Measurements from ENCODE around the gene RPL35A. TPM values are rescaled to one million over a fixed set of nuclear protein-coding genes. Genes with fewer than 3 reads are reported as not detected.
"Not testable (repeated sequence)": the region's sequence is repeated elsewhere in the genome, so short reads cannot be mapped to it uniquely, and the experiment has no call there.

RPL35A gene
- total RNA-seq, 1 donor from 2014 or later: 842 TPM

DNA sequence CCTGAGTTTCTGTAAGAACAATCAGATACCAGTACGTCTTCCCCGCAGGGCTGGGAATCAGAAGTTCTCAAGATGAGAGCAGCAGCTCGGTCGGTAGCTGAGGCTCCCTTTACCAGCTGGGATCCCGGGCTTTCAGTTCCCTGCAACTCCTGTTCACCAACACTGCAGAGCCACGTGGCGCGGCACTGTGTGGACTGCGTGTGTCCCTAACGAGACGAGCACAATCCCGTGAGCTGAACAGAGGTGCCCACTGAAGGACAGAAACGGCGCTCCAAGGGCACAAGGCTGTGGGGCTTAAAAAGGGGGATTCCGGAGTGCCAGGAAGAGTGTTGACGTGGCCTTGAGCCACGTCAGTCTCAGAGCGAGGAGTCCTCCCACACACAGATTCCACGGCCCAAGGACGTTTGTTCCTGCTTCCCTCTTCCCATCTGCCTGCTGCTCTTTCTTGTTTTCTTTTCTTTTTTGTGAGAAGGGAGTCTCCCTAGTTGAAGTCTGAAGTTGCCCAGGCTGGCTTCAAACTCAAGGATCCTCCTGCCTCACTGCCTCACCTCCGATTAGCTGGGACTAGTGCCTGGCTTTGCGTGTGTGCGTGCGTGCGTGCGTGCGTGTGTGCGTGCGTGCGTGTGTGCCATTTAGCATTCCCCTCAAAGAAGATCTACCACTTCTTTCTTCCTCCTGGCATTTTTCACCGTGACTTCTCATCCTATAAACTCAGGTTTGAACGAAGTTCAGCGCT is 37.1 kb upstream of the RPL35A start:
- no peak for DNase-seq (ENCODE audit: low read depth)
- no peak overlapping the region for H3K4me3 ChIP-seq (ENCODE audit: low read depth, low read length)
- TF ChIP-seq, protein P1, sequence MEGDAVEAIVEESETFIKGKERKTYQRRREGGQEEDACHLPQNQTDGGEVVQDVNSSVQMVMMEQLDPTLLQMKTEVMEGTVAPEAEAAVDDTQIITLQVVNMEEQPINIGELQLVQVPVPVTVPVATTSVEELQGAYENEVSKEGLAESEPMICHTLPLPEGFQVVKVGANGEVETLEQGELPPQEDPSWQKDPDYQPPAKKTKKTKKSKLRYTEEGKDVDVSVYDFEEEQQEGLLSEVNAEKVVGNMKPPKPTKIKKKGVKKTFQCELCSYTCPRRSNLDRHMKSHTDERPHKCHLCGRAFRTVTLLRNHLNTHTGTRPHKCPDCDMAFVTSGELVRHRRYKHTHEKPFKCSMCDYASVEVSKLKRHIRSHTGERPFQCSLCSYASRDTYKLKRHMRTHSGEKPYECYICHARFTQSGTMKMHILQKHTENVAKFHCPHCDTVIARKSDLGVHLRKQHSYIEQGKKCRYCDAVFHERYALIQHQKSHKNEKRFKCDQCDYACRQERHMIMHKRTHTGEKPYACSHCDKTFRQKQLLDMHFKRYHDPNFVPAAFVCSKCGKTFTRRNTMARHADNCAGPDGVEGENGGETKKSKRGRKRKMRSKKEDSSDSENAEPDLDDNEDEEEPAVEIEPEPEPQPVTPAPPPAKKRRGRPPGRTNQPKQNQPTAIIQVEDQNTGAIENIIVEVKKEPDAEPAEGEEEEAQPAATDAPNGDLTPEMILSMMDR (conservative IDR thresholded peaks at IDR 0.05; ENCODE audit: low read depth, low read length): no peak

DNA sequence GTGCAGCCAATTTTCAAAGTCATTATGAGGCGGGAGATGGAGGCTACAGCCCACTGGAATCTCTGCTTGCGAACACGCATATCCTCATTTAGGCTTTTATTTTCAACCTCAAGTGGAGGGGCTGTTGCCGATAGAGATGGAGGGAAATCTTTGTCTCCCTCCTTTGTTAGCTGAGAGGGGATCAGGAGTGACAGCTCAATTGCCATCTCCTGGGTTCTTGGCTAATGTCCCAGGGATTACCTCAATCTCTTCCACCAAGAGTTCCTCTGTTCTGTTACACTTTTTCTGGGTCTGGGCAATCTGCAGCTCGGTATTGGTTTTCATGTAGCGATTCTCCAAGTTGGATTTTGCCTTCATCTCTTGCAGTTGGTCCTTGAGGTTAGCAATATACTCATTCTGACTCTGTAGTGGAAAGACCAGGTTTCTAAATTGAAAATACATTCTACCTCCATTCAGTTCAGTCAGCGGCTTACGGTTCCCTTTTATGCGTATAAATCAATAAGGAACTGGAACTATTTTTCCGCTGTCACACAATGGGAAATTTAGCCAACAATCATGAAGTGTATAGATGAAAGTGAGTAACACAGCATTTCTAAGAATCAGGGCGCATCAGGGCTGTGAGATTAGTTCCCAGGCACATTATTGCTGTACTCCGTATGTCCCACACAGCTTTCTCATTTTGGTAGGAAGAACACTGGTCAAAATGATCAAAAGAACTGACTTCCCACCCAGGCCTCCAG is 36.2 kb upstream of the RPL35A start:
- TF ChIP-seq, protein P1 (conservative IDR thresholded peaks at IDR 0.05; ENCODE audit: low read depth, low read length): no peak
- no peak for DNase-seq (ENCODE audit: low read depth)
- no peak overlapping the region for H3K4me3 ChIP-seq (ENCODE audit: low read depth, low read length)

DNA sequence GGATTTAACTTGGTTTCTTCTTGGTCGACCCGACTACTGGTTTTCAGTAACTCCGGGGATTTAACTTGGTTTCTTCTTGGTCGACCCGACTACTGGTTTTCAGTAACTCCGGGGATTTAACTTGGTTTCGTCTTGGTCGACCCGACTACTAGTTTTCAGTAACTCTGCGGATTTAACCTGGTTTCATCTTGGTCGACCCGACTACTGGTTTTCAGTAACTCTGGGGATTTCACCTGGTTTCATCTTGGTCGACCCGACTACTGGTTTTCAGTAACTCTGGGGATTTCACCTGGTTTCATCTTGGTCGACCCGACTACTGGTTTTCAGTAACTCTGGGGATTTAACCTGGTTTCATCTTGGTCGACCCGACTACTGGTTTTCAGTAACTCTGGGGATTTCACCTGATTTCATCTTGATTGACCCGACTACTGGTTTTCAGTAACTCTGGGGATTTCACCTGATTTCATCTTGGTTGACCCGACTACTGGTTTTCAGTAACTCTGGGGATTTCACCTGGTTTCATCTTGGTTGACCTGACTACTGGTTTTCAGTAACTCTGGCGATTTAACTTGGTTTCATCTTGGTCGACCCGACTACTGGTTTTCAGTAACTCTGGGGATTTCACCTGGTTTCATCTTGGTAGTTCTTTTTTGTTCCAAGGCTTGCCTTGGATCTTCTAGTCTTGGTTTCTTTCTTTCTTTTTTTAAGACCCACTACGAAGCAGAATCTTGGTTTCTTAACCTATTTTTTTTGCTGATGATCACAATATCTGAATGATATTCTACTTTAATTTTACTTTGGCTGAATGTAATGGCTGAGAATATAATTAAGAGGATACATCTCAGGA is 28.3 kb upstream of the RPL35A start:
- H3K4me3 ChIP-seq (ENCODE audit: low read depth, low read length); DNase-seq (ENCODE audit: low read depth): not testable (repeated sequence)

DNA sequence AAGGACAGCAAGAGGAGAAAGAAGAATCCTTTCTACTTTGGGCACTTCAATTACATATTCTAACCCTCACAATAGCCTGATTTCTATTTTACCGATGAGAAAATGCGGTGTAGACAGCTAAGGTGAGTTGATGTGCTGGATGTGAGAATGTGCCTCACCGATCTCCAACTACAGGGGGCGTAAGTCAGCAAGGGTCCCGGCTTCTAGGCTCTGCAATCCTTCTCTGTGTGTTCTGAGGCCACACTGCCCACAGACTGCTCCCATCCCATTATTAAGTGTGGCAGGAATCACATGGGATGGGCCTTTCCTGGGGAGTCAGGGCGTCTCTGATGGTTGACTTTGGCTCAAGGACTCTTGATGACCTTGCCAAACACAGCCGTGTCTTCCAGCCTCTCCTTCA is 23.6 kb upstream of the RPL35A start:
- DNase-seq (ENCODE audit: low read depth): no peak
- H3K4me3 ChIP-seq (ENCODE audit: low read depth, low read length): no peak overlapping the region
- TF ChIP-seq, protein P1 (conservative IDR thresholded peaks at IDR 0.05; ENCODE audit: low read depth, low read length): peak; percentile 39

DNA sequence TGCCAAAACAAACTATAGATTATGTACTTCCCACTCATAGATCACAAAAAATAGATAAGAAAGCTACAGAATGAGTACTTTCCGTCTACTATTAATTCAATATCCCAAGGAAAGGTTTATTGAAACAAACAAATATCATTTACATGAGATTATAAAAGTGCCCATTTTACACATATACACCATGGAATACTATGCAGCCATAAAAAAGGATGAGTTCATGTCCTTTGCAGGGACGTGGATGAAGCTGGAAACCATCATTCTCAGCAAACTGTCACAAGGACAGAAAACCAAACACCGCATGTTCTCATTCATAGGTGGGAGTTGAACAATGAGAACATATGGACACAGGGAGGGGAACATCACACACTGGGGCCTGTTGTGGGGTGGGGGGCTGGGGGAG is 22.4 kb upstream of the RPL35A start:
- not testable (repeated sequence) for DNase-seq (ENCODE audit: low read depth); H3K4me3 ChIP-seq (ENCODE audit: low read depth, low read length)

DNA sequence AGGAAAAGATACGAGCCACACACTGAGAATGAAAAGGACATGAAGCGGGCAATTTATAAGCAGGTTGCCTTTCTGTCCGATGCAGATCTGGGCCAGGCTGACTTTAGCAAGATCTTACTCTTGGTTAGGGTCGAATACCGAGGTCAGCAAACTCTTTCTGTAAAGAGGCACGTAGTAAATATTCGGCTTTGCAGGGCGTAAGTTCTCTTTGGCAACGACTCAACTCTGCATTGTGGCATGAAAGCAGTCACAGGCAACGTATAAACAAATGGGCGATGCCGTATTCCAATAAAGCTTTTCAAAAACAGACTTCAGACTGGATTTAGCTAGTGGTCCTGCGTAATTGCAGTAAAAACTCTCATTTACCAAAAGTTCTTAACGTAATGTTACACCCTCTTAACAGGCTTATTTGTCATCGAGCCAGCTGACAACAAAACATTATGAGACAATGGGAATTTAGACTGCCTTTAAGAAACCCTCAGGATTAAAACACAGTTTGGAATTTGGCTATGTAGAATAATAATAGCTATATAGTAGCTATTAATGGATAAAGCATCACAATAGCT is 13.1 kb upstream of the RPL35A start:
- TF ChIP-seq, protein P1 (conservative IDR thresholded peaks at IDR 0.05; ENCODE audit: low read depth, low read length): no peak
- H3K4me3 ChIP-seq (ENCODE audit: low read depth, low read length): no peak overlapping the region
- DNase-seq (ENCODE audit: low read depth): no peak

DNA sequence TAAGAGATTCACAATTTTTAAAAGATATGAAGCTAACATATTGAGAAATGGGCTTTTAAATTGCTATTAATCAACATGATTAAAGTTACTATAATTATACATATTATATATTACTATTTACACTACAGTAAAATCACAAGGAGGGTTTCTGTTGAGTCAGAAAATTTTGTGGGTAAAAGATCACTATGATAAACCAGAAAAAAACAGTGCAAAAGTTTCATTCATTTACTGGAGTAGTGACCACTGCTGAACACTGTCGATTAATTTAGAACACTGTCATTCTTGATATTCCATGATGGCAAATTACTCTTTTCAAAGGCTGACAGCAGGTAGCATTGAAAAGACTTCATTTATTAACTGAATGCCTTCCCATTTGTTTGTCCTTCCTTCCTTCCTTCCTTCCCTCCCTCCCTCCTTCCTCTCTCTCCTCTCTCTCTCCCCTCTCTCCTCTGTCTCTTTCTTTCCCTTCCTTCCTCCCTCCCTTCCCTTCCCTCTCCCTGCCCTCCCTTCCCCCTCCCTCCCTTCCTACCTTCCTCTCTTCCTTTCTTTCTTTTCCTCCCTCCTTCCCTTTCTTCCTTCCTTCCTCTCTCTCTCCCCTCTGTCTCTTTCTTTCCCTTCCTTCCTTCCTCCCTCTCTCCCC is 9.1 kb upstream of the RPL35A start:
- H3K4me3 ChIP-seq (ENCODE audit: low read depth, low read length): no peak overlapping the region
- DNase-seq (ENCODE audit: low read depth): no peak
- TF ChIP-seq, protein P1 (conservative IDR thresholded peaks at IDR 0.05; ENCODE audit: low read depth, low read length): no peak
